NCI-H774 (cell line): ENCODE data around the gene PCNX3.

ENCODE experiments used
- DNase-seq: peaks from one replicate; lab custom pipeline; 2025; lab: John Stamatoyannopoulos, UW

Gene PCNX3

GRCh38 chr11:65580031-65580692 is 35.4 kb upstream of the PCNX3 start:
- no peak for DNase-seq

- DNase-seq, result no peak
Measured at GRCh38 chr11:65580756-65581155, 34.8 kb upstream of the PCNX3 start.

DNA sequence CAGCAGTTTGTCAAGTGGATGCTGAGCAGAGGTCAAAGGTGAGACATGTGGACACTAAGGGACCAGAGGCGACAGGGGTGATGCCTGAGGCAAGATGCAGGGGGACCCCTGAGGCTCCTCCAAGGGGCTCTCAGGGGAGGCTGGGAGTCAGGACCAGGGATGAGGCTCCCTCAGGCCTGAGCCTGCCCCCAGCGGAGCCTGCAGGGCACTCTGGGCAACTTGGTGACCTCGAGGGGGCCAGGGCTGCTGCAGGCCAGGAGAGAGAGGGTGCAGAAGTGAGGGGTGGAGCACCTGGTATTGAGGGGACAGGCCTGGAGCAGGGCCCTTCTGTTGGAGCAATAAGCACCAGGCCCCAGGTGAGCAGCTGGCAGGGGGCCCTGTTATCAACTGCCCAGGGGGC is 33.6 kb upstream of the PCNX3 start:
- DNase-seq, result no peak

- DNase-seq, result no peak
Measured at GRCh38 chr11:65583589-65583988, 32.0 kb upstream of the PCNX3 start.

GRCh38 chr11:65584106-65584505 is 31.5 kb upstream of the PCNX3 start:
- no peak for DNase-seq

GRCh38 chr11:65584723-65585171 is 30.8 kb upstream of the PCNX3 start:
- DNase-seq, result no peak

- DNase-seq, result no peak
Measured at GRCh38 chr11:65585396-65586246, 30.0 kb upstream of the PCNX3 start.

GRCh38 chr11:65586247-65586630 is 29.3 kb upstream of the PCNX3 start:
- no peak for DNase-seq

DNA sequence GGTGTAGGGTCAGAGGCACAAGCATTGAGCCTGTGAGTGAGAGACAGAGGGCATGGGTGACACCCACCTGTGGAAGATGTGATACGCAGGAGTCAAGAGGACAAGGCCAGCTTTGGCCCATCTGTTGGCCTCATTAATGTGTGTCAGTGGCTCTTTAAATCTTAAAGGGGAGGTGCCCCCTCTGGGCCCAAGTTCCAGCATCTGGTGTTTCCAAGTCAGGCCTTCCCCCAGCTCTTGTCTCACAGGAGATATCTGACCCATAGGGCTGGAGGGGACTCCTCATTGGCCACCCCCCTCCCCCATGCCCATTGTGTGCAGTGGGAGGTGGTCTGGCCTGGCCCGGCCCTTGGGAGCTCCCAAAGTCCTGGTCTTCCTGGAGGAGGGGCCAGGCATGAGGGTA is 28.9 kb upstream of the PCNX3 start:
- DNase-seq, result no peak

DNA sequence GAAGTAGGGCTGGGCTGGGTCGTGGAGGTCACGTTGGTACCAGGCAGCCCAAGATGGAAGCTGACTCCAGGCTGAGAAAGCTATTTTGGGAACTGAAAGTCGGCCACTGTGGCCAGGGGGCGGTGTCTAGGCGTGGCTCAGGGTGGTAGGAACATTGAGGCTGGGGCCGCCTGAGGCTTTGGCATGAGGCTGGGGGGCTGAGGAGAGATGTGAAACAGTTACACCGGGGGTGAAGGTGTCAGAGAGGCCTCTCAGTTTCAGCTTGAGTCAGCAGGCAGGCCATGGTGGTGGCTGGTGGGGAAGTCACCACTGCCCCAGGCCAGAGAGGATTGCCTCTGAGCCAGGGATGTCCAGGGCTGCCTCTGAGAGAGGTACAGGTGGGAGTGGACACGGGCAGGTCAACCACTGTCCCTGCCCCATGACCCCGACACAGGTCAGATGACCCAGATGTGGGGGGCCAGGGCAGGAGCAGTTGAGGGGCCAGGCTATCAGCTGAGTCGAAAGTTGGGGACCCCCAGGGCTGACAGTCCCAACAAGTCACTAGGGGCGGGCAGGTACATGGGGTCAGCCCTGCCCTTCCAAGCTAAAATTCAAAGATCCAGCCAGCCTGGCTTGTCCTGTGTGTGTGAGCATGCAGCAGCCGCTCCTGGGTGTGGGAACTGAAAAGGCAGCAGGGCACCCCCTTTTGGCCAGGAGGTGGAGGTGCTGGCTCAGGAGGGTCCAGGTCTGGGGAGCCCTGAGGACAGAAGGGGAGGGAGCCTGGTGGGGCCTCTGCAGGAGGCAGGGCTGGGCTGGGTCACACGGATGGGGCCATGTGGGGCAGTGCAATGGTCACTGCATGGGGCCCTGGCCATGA is 27.1 kb upstream of the PCNX3 start:
- peak; percentile 2 for DNase-seq

DNA sequence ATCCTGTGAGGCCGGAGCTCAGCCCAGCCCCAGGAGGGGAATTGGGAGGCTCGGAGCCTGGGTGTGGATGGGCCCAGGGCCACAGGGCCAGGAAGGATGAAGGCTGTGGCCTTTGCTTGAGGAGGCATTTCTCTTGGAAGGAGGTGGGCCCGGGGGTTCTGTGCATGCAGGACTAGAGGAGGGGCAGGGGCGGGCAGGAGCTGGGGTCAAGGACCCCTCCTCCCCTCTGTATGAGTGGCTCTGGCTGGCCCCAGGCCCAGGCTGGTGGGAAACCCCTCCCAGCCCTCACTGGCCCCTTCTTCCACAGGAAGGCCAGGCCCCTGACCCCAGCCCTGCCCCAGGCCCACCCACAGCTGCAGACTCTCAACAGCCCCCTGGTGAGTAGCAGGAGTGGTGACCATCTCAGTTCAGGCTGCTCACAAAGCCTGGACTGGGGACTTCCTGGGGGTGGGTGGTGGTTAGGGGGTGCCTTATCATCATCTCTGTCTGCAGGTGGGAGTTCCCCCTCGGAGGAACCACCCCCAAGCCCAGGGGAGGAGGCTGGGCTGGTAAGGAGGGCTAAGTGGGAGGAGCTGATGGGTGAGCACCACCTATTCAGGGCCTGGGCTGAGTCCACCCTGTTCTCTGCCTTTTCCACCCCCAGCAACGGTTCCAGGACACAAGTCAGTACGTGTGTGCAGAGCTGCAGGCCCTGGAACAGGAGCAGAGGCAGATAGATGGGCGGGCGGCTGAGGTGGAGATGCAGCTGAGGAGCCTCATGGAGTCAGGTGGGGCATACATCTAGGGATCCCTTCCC is 25.9 kb upstream of the PCNX3 start:
- DNase-seq, result no peak

DNA sequence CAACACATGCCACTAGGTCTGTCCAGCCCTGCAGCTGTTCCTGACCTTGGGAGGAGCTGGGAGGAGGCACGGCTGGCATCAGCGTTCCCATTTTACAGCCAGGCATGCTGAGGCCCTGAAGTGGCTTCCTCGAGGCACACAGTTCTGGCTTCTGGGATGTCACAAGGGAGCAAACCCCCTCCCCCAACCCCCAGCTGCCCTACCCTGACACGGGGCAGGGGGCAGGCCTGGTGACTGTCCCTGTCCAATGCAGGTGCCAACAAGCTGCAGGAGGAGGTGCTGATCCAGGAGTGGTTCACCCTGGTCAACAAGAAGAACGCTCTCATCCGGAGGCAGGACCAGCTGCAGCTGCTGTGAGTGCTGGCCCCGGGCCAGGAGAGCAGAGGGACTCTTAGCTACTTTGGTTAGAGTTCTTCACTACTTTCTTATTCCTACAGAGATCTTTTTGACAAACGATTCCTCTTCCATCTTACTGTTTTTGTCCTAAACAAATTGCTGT is 25.3 kb upstream of the PCNX3 start:
- DNase-seq, result peak; percentile 11

DNA sequence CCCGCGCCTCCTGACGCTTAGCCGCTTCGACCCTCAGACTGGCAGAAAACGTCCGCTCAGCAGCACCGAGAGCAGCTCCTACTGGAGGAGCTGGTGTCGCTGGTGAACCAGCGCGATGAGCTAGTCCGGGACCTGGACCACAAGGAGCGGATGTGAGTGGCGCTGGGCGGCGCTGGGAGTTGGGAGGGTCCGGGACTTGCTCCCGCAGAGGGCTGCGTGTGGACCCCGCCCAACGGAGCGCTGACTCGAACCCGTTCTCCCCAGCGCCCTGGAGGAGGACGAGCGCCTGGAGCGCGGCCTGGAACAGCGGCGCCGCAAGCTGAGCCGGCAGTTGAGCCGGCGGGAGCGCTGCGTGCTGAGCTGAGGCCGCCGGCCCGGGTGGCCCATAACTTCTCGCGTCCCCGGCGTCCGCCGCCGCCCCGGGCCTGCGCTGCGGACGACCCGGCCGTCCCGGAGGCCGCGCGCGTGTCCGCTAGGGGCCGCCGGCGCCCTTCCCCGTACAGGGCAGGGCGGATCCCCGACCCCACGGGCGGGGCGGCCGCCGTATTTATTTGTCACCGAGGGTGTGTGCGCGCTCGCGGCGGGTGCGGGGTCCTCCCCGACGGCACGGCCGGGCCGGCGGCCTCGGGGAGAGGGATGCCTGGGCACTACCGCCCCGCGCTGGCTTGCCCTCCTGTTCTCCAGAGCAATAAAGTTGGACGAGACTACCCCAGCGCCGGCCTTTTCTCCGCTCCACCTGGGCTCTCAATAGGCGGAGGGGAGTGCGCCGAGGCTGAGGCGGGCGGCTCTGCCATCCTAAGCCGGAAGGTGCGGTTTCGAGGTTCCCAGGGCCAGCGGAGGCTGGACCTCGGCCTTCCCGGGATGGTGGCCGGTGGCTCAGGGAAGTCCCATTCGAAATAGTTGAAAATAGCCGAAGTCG is 23.4 kb upstream of the PCNX3 start:
- no peak for DNase-seq

- no peak for DNase-seq
Measured at GRCh38 chr11:65592858-65593517, 22.6 kb upstream of the PCNX3 start.

GRCh38 chr11:65593518-65594414 is 21.8 kb upstream of the PCNX3 start:
- DNase-seq, result no peak

- no peak for DNase-seq
Measured at GRCh38 chr11:65595131-65595530, 20.4 kb upstream of the PCNX3 start.

GRCh38 chr11:65595543-65596281 is 19.9 kb upstream of the PCNX3 start, which contains the start of gene KCNK7:
KCNK7 (minus strand) TSS chr11:65595800; CDS start chr11:65595772, 28 bp downstream.
- DNase-seq, result no peak

DNA sequence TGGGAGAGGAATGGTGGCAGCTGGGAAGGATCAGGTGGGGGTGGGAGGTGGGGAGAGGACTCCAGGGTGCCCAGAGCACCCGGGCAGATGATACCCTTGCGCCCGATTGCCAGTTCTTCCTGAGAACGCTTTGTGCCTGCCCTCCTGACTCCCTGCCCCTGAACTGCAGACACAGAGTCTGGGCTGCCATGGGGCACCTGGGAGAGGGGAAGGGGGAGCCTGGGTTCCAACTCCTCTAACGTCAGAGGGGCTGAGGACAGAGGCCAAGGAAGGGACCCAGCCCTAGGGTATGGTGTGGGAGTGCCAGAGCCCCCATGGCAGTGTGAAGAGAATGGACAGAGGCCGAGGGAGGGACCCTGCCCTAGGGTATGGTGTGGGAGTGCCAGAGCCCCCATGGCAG is 19.1 kb upstream of the PCNX3 start:
- no peak for DNase-seq
